PFSK-1 (cell line): ENCODE measurements around the gene CEP152.

ENCODE experiments used
- FOXP2 ChIP-seq: optimal IDR thresholded peaks from 2 replicates; pipeline ENCODE3; 2011; ENCODE audit warnings: borderline replicate concordance, control low read depth, inconsistent platforms; ENCODE audit not compliant: insufficient read depth; ENCODE audit errors: extremely low read length, extremely low read depth
- POLR2AphosphoS5 ChIP-seq: IDR thresholded peaks from 2 replicates; pipeline ENCODE4 v1.6.1; 2012; ENCODE audit warnings: low read depth, mild to moderate bottlenecking, control low read depth, low read length, moderate library complexity
- SIN3A ChIP-seq: IDR thresholded peaks from 2 replicates; pipeline ENCODE4 v1.6.1; 2012; ENCODE audit warnings: mild to moderate bottlenecking, low read length, moderate library complexity, borderline replicate concordance; ENCODE audit not compliant: insufficient read depth
- TAF1 ChIP-seq: IDR thresholded peaks from 2 replicates; pipeline ENCODE4 v1.6.1; 2012; ENCODE audit warnings: low read length, control low read depth, borderline replicate concordance; ENCODE audit not compliant: insufficient read depth
- TF ChIP-seq, protein P1 (sequence below), 2 experiments: IDR thresholded peaks; 2 replicates each; pipeline versions ENCODE4 v1.6.1 to v1.8.0; 2011 to 2012; ENCODE audit warnings: low read depth in 2 of 2, low read length in 2 of 2, control low read depth in 1 of 2, inconsistent platforms in 1 of 2, mild to moderate bottlenecking in 1 of 2, moderate library complexity in 1 of 2; ENCODE audit not compliant: insufficient read depth in 1 of 2

DNA sequence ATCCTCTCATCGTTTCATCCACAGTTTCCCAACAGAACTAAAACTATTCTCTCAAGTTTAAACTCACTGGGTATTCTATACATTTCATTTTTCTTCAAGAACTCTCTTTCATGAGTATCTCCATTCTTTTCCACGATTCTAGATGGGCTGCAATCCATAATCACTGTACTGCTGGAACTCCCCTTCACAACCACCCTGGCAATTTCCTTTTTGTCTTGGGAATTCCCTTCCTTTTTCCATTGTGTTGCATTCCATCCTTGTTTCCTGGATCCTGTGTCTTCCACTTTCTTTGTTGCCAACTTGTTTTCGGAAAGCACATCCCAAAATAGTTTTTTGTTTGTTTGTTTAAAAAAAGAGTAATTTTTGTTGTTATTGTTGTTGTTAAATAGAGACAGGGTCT, 98.3 kb downstream of the CEP152 start:
- TF ChIP-seq TAF1 (no peak), POLR2AphosphoS5 (no peak), SIN3A (no peak), FOXP2 (no peak)
- TF ChIP-seq, protein P1, sequence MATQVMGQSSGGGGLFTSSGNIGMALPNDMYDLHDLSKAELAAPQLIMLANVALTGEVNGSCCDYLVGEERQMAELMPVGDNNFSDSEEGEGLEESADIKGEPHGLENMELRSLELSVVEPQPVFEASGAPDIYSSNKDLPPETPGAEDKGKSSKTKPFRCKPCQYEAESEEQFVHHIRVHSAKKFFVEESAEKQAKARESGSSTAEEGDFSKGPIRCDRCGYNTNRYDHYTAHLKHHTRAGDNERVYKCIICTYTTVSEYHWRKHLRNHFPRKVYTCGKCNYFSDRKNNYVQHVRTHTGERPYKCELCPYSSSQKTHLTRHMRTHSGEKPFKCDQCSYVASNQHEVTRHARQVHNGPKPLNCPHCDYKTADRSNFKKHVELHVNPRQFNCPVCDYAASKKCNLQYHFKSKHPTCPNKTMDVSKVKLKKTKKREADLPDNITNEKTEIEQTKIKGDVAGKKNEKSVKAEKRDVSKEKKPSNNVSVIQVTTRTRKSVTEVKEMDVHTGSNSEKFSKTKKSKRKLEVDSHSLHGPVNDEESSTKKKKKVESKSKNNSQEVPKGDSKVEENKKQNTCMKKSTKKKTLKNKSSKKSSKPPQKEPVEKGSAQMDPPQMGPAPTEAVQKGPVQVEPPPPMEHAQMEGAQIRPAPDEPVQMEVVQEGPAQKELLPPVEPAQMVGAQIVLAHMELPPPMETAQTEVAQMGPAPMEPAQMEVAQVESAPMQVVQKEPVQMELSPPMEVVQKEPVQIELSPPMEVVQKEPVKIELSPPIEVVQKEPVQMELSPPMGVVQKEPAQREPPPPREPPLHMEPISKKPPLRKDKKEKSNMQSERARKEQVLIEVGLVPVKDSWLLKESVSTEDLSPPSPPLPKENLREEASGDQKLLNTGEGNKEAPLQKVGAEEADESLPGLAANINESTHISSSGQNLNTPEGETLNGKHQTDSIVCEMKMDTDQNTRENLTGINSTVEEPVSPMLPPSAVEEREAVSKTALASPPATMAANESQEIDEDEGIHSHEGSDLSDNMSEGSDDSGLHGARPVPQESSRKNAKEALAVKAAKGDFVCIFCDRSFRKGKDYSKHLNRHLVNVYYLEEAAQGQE (IDR thresholded peaks at IDR 0.05; ENCODE audit: insufficient read depth in 1 of 2, low read depth in 2 of 2, low read length in 2 of 2) = no peak
